Measurements from ENCODE around the gene ID1.

ID1 gene, protein sequence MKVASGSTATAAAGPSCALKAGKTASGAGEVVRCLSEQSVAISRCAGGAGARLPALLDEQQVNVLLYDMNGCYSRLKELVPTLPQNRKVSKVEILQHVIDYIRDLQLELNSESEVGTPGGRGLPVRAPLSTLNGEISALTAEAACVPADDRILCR

DNA sequence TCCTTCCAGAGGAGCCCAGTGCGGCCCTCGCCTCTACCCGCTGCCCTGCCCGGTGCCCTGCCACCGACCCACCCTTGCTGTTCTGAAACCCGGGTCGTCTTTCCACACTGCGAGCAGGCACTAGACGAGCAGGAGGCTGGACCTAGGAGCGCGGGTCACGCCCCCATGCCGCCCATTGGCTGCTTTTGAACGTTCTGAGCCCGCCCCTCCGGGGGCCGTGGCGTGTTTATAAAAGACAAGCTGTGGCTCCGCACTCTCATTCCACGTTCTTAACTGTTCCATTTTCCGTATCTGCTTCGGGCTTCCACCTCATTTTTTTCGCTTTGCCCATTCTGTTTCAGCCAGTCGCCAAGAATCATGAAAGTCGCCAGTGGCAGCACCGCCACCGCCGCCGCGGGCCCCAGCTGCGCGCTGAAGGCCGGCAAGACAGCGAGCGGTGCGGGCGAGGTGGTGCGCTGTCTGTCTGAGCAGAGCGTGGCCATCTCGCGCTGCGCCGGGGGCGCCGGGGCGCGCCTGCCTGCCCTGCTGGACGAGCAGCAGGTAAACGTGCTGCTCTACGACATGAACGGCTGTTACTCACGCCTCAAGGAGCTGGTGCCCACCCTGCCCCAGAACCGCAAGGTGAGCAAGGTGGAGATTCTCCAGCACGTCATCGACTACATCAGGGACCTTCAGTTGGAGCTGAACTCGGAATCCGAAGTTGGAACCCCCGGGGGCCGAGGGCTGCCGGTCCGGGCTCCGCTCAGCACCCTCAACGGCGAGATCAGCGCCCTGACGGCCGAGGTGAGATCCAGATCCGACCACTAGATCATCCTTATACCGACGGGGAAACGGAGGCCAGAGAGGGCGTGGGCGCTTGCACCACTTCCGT, at the start of gene ID1:
TSS of gene ID1 (plus strand) at position 259 of the 871 bp plus-strand sequence. CDS start at position 358, 99 bp downstream.
- peak; percentile 80 to 83 for DNase-seq (ENCODE audit: low read depth in 2 of 2)

DNA sequence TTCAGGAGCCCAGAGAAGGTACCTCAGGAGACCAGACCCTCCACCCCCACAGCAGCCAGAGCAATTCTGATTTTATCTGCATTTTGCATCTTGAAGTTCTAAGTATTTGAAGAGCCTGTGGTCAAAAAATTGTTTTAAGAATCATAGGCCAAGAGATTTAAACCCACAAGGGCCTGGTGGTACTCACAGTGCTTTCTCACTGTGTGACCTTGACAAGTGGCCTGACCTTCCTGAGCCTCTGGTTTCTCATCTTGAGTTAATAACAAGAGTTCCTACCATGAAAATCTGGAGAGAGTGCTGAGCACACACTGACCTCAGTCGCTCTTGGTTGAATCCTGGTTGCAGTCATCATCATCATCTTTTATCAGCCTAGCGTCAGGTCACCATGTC, 45.4 kb upstream of the ID1 start:
- DNase-seq (ENCODE audit: low read depth in 2 of 2), result no peak

DNA sequence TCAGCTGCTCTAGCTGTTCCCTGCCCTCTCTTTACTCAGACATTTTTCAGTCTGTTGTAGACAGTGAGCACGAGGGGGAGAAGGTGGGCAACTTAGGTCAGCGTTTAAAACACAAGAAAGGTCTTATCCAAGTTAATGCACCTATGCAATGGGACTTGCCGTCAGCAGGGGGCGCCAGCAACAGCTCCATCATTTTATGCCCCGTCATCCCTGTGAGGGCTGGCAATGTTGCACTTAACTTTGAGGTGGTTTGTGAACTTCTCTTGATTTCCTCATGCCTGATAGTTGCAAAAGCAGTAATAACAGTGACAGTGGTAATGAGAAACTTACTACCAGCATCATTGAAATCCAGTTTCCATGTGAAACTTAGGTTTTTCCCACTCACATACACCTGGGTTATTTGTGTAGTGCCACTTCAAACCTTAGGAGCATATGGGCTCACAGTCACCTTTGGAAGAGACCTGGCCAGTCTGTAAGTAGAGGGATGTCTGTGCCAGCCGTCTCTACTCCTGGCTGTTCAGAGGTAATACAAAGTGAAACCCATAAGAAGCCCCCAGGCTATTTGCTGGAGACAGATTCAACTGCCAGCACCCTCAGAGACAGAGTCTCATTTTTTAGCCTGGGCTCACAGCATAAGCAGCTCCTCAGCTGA, 44.9 kb upstream of the ID1 start:
- peak; percentile 43 to 52 for DNase-seq (ENCODE audit: low read depth in 2 of 2)

DNA sequence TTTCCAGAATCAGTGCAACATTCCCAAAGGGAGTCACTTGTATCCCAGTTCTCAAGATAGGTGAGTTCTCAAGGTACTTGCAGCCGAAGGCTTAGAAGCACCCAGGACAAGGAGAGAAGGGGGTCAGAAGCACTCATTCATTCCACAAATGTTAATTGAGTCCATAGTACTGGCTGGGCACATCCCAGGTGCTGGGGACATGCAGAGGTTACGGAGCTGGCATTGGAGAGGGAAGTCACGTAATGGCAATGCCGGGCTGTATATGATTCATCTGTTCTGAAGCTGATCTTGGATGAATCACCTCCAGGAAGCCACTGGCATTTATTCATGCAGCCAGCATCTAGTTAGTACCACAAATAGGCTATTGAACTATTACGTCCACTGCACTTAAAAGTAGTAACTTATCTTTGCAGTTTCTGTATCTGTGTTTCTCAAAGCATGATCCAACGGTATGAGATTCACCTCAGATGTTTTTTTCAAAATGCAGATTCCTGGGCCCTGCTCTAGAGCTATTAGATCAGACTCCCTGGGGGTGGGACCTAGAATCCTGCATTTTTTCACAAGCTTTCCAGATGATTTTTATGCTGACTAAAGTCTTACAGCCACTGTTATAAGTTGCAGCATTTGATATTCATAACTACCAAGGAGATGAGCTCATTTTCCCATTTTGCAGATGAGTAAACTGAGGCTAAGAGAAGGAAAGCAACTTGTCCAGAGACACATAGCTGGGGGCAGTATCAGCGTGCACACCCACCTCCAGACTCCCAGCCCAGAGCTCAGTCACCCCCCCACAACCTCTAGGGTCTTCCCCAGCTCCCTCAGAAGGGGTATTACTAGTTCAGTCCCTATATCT, 44.1 kb upstream of the ID1 start:
- no peak for DNase-seq (ENCODE audit: low read depth in 2 of 2)

DNA sequence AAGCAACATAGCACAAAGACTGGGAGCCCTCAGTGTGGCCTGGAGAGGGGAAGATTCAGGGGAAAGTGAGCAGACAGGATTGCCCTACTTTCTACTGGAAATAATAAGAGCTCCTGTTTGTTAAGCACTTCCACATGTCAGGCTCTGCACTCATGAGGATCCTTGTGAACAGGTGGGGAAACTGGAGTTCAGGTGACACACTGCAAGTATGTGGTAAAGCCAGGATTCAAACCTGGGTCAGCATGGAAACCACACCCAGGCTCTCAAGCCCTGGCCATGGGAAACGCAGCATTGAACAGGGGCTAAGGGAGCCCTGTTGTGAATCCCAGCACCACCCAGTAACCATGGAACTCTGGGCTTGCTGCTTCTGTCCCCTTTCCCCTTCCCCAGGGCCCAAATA, 42.8 kb upstream of the ID1 start:
- DNase-seq (ENCODE audit: low read depth in 2 of 2), result no peak

DNA sequence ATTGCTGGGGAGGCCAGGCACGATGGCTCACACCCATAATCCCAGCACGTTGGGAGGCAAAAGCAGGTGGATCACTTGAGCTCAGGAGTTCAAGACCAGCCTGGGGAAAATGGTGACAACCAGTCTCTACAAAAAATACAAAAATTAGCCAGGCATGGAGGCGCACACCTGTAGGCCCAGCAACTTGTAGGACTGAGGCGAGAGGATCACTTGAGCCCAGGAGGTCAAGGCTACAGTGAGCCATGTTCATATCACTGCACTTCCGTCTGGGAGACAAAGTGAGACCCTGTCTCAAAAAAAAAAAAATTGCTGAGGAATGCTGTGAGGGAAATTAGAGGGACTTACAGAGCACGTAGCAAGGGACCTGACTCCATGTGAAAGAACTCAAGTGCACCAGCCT, 40.8 kb upstream of the ID1 start:
- no peak for DNase-seq (ENCODE audit: low read depth in 2 of 2)

DNA sequence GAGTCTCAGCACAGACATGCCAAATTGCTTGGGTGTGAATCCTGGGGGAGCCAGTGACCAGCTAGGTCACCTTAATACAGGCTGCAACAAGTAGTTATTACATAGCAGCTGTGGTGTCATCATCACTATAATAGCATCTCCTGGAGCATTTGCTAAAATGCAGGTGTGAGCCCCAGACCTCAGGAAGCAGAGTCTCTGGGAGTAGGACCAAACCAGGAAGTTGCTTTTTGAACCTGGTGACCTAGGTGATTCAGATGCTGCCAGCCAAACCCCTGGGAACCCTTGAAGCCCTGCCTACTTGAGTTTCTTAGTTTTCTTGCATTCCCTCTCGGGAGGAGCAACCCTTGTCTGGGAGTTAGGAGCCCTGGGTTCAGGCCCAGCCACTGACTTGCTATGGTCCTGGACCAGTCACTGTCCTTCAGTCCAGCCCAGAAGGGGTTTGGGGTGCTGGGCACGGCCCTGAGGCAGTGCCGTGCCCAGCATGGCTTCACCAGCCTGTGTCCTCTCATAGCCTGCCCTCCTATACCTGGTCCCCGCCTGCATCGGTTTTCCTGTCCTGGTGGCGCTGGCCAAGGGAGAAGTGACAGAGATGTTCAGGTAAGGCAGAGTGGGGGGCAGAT, 39.3 kb upstream of the ID1 start:
- DNase-seq (ENCODE audit: low read depth in 2 of 2), result no peak

DNA sequence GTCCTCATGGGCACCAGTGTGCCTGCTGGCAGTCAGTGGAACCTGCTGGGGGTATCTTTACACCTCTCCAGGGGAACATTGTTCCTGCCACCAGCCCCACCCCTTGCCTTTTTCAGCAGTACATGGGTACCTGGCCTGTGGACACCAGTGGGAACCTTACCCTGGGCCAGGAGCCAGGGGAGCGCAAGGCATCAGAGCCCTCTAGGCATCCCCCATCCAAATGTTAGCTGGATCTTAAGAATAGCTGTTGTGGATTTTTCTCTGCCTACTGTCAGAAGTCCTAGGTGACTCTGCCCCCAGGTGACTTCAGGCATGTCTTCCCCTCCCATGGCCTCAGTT, 38.8 kb upstream of the ID1 start:
- no peak for DNase-seq (ENCODE audit: low read depth in 2 of 2)

DNA sequence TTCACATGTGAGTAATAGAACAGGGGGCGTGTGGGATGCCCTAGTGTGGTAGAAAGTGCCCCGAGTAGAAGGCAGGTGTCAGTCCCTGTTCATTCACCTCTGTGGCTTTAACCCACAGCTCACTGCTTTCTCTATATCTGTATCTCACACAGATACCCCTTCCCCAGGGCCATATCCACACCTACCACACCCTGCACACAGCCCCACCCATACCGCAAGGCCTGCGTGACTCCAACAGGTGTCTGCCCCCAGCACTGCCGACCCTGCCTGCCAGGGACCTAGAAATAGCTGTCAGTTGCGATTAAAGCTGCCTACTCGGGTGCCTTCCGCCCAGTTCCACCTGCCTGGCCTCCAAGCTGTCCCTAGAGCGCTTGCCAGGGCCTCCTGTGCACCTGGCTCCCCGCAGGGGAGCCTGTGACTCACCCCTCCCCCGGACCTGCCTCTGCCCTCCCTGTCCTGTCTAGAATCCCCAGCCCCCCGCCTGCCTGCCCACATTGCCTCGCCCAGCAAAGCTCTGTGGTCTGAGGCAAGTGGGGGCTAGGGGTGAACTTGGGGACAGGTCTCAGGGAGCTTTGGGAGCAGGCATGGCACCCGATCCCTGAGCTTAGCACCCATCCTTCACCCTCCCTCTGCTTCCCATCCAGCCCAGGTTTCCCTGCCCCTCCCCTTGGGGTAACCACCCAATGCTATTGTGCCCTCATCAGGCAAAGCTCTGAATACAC, 38.3 kb upstream of the ID1 start:
- no peak for DNase-seq (ENCODE audit: low read depth in 2 of 2)

DNA sequence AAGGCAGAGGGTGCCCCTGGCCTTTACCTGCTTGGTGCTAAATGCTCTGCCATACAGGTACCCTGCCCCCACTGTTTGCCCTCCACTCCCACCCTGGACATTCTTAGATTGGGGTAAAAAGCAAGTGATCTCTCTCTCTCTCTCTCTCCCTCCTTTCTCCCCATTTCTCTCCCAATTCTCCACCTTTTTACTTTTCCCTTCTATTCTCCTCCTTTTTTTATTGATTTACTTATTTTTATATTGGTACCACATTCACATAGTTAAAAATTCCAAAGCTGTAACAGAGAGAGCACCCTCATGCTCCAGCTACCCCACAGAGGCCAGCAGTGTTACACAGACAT, 37.7 kb upstream of the ID1 start:
- no peak for DNase-seq (ENCODE audit: low read depth in 2 of 2)

DNA sequence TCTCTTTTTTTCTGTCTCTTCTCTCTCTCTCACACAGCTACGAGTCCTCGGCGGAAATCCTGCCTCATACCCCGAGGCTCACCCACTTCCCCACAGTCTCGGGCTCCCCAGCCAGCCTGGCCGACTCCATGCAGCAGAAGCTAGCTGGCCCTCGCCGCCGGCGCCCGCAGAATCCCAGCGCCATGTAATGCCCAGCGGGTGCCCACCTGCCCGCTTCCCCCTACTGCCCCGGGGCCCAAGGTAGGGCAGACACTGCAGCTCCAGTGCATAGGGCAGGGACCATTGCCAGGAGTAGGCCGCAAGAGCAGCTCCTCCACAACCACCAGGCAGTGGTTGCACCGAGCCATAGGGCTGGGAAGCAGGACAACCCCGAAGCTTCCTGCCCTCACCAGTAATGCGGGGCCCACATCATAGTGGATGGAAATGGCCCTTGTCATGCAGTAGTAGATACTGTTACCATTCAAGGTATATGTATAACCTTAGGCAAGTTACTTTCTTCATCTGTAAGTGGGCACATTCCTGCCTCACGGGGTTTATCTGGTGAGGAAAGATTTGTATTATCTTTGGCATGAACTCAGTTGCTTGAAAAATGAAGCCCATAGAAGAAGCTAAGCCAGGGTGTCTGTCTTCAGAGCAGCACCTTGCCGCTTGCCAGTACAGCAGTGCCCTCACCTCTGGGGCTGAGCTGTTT, 36.9 kb upstream of the ID1 start:
- DNase-seq (ENCODE audit: low read depth in 2 of 2), result no peak

DNA sequence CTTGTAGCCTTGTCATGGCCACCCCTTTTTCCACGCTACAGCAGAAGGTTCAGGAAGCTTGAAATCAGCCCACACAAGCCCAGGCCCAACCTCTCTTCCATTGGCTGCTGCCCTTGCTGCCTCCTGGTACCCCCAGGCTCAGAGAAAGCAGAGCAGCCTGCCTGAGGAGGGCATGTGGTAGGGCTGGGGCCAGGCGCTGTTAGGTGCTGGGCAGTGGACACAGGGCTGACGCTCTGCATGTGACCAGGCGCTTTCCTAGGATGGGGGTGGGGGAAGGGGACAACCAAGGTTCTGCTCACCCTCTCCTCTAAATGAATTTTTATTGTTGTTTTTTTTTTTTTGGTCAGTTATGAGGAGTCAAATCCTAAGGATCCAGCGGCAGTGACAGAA, 36.3 kb upstream of the ID1 start:
- DNase-seq (ENCODE audit: low read depth in 2 of 2), result no peak

DNA sequence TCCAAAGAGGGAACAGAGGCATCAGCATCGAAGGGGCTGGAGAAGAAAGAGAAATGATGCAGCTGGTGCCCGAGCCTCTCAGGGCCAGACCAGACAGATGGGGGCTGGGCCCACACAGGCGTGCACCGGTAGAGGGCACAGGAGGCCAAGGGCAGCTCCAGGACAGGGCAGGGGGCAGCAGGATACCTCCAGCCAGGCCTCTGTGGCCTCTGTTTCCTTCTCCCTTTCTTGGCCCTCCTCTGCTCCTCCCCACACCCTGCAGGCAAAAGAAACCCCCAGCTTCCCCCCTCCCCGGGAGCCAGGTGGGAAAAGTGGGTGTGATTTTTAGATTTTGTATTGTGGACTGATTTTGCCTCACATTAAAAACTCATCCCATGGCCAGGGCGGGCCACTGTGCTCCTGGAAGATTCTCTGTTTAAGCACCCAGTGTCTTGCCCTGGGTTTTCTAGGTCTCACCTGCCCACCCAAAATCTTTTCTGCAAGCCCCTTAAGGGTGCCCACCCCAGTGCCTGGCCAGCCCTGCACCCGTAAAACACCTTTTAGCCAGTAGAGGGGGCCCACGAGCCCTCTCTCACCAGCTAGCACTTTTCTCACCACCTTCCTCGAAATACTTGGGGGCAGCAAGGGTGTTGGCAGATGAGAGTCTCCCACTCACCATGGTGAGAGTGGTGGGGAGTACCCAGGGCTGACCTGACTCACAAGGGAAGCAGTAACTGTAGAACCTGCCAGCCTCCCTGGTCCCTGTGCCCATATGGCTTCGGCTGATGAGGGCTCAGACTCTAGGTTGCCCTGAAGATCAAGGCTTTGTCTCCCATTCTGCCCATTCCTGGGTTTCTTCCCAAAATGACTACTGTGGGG, 35.7 kb upstream of the ID1 start:
- DNase-seq (ENCODE audit: low read depth in 2 of 2), result peak; percentile 36 to 38

DNA sequence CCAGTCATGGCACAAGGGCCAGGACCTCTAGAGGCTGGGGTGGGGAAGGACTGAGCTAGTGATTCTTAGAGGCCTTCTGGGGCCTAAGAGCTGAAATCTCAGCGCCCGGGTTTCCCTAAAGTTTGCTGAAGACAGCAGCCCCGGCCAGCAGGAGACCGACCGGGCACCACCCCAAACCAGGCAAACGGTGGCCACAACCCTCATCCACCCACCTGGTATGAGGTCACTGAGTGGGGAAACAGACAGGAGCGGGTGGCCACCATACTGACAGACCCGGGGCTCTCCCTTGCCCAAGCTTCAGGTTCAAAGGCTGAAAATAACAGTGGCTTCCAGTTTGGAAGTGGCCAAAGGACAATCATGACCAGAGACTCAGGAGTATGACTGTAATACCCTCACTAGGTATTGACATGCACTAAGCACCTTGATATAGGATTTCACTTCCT, 35.0 kb upstream of the ID1 start:
- DNase-seq (ENCODE audit: low read depth in 2 of 2), result no peak

DNA sequence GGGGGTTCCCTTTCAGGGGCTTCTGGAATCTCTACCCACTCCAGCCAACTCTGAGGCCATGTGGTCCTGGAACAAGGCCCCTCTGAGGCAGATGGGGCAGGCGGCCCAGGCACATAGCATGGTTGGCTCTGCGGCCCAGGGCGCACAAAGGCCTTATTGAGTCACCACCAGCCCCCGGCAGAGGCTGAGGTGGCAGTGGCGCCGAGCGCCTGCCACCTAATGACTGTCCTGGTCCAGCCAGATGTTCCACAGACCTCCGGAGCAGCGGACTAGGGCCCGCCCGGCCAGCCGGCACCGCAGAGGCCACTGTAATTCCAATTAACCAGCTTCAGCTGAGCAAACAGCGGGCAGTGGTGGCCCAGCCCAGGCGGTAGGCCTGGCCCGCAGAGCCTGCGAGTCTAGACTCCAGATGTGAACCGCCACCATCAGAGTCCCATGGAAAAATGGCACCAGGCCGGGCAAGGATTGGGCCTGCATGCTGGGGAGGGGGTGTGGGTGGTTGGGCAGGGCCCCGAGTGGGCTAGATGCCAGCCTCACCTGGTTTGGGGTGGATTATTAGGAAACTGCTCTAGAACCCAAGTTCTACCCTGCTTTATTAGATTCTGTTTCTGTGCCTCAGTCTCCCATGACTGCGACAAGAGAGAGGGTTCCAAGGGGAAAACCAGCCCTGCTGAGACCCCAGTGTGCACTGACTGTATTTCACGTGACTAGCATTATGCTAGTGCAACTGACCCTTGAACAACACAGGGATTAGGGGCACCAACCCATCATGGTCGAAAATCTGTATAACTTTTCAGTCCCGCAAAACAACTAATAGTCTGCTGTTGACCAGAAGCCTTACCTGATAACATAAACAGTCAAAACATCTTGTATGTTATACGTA, 34.1 kb upstream of the ID1 start:
- DNase-seq (ENCODE audit: low read depth in 2 of 2), result no peak

DNA sequence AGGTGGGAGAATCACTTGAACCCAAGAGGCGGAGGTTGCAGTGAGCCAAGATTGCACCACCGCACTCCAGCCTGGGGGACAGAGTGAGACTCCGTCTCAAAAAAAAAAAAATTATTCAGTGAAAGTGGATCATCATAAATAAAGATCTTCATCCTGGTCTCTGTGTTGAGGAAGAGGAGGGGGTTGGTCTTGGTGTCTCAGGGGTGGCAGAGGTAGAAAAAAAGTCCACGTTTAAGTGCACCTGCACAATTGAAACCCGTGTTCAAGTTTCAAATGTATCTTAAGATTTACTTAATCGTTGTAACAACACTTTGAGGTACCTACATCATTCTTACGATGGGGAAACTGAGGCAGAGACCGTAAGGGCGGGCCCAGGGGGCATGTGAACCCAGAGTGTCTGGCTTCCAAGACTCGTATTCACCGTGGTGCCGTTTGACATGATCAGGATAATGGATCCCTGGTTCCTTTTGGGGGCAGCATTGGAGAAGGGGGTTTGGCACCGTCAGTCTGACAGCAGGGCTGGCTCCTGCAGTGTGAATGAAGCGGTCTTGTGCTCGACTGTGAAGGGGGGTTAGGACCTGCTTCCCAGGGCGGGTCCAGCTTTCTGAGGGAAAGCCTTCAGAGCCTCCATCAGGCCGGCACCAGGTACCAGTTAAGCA, 32.9 kb upstream of the ID1 start:
- no peak for DNase-seq (ENCODE audit: low read depth in 2 of 2)

DNA sequence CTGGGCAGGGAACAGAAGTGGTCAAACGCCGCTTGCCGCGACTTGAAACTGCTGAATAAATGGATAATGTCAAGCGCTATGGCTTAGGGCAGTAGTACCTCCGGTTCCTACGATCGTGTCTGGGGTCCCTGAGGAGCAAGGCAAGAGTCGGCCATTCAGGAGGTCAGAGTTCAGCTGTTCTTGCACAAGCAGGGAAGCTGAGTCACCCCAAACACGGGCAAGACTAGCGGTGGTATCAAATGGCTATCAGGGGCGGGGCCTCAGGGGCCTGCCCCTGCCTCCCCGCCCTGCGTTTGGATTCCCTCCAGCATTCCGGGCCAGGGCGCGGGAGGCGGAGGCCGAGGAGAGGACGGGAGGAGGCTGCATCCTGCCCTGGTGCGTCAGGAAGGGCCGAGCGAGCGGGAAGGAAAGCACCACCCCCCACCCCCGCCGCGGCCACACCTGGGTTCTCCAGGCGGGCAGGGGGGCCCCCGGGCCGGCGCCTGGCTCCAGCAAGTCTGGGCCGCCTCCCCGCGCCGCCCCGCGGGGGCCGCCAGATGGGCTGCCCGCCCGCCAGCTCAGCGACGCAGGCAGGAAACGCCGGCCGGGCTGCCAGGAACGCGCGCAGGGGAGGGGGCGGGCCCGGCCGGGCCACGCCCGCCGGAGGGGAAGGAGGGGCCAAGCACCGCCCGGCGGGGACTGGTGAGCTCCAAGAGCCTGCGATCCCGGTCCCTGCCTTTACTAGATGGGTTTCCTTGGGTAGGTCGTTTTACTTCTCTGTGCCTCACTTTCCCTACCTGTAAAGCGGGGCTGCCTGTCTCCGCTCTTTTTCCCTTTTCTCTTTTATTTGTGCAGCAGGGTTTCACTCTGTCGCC, 32.2 kb upstream of the ID1 start:
- peak; percentile 65 to 68 for DNase-seq (ENCODE audit: low read depth in 2 of 2)

All from activated CD8-positive, alpha-beta memory T cell treated with anti-CD3 and anti-CD28 coated beads for 4 hours (primary cell).